Measurements from ENCODE around the gene ZNF750. TPM values are rescaled to one million over a fixed set of nuclear protein-coding genes. Genes with fewer than 3 reads are reported as not detected.

ZNF750 gene
- total and polyA plus RNA-seq, 8 donors, result 9.5 TPM; not detected in 7

DNA sequence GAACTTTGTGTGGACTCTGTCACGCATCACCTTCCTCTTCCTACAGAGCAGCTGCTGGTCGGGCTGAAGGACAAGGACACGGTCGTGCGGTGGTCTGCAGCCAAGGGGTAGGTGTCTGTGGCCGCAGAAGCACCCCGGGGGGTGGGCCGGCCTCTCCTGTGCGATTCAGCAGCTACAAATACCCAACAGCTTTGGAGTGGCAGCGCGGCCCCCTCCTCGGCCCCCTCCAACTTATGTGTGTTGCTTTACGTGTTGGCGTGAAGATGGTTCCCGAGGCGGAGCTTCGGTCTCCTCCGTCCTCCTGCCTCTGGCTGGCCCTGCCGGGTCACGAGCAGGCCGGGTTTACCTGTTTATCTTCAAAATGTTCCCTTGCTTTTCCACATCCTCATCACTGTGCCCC, 32.3 kb downstream of the ZNF750 start:
- intact Hi-C loops (cut with DNase I; ENCODE audit: low total_unique reads), result no loop called here
- no peak overlapping the region for H3K27ac ChIP-seq
- TF ChIP-seq, protein P1, sequence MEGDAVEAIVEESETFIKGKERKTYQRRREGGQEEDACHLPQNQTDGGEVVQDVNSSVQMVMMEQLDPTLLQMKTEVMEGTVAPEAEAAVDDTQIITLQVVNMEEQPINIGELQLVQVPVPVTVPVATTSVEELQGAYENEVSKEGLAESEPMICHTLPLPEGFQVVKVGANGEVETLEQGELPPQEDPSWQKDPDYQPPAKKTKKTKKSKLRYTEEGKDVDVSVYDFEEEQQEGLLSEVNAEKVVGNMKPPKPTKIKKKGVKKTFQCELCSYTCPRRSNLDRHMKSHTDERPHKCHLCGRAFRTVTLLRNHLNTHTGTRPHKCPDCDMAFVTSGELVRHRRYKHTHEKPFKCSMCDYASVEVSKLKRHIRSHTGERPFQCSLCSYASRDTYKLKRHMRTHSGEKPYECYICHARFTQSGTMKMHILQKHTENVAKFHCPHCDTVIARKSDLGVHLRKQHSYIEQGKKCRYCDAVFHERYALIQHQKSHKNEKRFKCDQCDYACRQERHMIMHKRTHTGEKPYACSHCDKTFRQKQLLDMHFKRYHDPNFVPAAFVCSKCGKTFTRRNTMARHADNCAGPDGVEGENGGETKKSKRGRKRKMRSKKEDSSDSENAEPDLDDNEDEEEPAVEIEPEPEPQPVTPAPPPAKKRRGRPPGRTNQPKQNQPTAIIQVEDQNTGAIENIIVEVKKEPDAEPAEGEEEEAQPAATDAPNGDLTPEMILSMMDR (IDR thresholded peaks at IDR 0.05), result no peak
- TF ChIP-seq POLR2AphosphoS5 (IDR thresholded peaks at IDR 0.05) (no peak), POLR2A (IDR thresholded peaks at IDR 0.05) (no peak), EP300 (IDR thresholded peaks at IDR 0.05) (no peak)
- 86 to 95% (median 91%) methylated on average over 19 to 21 of the region's 21 CpGs for WGBS, 5 donors
- H3K27me3 ChIP-seq, result no peaks in the 10 kb centered on the region
- no peaks in the 10 kb centered on the region for H3K9me3 ChIP-seq
- no peak overlapping the region for H3K4me3 ChIP-seq
- H3K36me3 ChIP-seq, result peaks cover 0 to 67% (median 63%) of the 10 kb centered on the region in 4 donors
- DNase-seq, result no peak
- peaks cover 3 to 17% (median 13%) of the 10 kb centered on the region in 4 donors for H3K4me1 ChIP-seq

DNA sequence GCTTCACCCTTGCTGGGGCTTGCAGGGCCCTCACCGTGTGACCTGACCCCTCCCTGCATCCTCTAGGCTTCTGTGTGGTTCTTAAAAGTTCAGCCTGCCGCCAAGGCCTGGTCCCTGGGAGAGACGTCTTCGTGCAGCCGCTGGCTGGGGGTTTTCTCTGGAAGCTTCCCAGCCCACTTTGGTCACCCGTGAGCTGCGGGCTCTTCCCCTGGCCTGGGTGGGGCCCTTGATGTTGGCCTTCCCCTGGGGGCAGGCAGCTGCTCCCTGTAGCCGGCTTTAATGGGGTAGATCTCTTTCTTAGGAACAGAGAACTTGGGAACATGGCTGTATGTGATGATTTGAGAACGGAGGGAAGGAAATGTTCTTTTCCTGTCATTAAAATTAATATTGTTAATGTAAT, 32.7 kb downstream of the ZNF750 start:
- no peak for TF ChIP-seq POLR2A (IDR thresholded peaks at IDR 0.05)
- TF ChIP-seq, protein P1 (IDR thresholded peaks at IDR 0.05), result no peak
- TF ChIP-seq POLR2AphosphoS5 (IDR thresholded peaks at IDR 0.05), result no peak
- TF ChIP-seq EP300 (IDR thresholded peaks at IDR 0.05), result no peak
- Histone ChIP-seq H3K27me3 (no peaks in the 10 kb centered on the region), H3K27ac (no peak overlapping the region), H3K36me3 (peaks cover 0 to 62% (median 59%) of the 10 kb centered on the region in 4 donors), H3K4me1 (peaks cover 3 to 17% (median 13%) of the 10 kb centered on the region in 4 donors), H3K9me3 (no peaks in the 10 kb centered on the region), H3K4me3 (no peak overlapping the region)
- intact Hi-C loops (cut with DNase I; ENCODE audit: low total_unique reads), result no loop called here
- 82 to 90% (median 88%) methylated on average over 8 to 9 of the region's 9 CpGs for WGBS, 5 donors
- DNase-seq, result no peak

DNA sequence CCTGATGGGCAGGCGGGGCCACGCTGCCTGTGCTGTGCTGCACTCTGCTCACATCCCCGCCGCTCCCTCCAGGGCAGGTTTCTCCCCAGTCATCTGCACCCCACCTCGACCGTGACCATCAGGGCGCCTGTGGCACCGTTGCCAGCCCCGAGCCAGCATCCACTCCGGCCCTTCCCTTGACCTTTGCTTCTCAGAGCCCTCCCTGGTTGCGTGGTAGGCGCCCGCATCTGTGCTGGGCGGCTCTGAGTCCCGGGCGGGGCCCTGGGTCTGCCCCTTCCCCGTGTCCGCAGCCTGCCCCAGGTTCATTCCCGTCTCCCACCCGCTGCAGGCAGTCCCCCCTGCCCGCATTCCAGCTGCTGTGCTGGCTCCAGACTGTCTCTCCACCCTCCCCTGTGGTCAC, 33.2 kb downstream of the ZNF750 start:
- TF ChIP-seq POLR2AphosphoS5 (IDR thresholded peaks at IDR 0.05) (no peak), EP300 (IDR thresholded peaks at IDR 0.05) (no peak), POLR2A (IDR thresholded peaks at IDR 0.05) (no peak)
- TF ChIP-seq, protein P1 (IDR thresholded peaks at IDR 0.05), result no peak
- peaks cover 3 to 17% (median 13%) of the 10 kb centered on the region in 4 donors for H3K4me1 ChIP-seq
- no peaks in the 10 kb centered on the region for H3K27me3 ChIP-seq
- no peaks in the 10 kb centered on the region for H3K9me3 ChIP-seq
- H3K27ac ChIP-seq, result peak overlapping the region in 1 of 5 donors; percentile 81
- H3K36me3 ChIP-seq, result peaks cover 0 to 60% (median 57%) of the 10 kb centered on the region in 4 donors
- intact Hi-C loops (cut with DNase I; ENCODE audit: low total_unique reads), result no loop called here
- 88 to 96% (median 92%) methylated on average over 21 of the region's 21 CpGs for WGBS, 5 donors
- DNase-seq, result no peak
- H3K4me3 ChIP-seq, result no peak overlapping the region

DNA sequence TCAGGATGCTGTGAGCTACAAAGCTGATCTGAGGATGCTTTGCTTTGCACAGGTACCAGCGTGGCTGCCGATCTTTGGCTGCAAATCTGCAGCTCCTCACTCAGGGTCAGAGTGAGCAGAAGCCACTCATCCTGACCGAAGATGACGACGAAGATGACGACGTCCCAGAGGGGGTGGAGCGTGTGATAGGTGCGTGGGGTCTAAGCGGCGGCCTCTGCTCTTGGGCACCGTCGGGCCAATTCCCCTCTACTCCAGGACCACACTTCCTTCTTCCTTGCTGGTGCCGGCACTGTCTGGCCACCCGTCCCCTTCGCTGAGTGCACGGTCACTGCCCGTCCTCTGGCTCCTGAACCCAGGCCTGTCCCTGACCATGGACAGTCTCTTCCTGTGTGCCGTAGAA, 34.0 kb downstream of the ZNF750 start:
- H3K27ac ChIP-seq, result peak overlapping the region in 1 of 5 donors; percentile 81
- no peak for DNase-seq
- no peak for TF ChIP-seq EP300 (IDR thresholded peaks at IDR 0.05)
- TF ChIP-seq, protein P1 (IDR thresholded peaks at IDR 0.05), result no peak
- 89 to 93% (median 90%) methylated on average over 16 to 19 of the region's 19 CpGs for WGBS, 5 donors
- H3K4me1 ChIP-seq, result peaks cover 3 to 17% (median 13%) of the 10 kb centered on the region in 4 donors
- no peaks in the 10 kb centered on the region for H3K27me3 ChIP-seq
- no peak overlapping the region for H3K4me3 ChIP-seq
- no peaks in the 10 kb centered on the region for H3K9me3 ChIP-seq
- peaks cover 3 to 60% (median 56%) of the 10 kb centered on the region in 4 donors for H3K36me3 ChIP-seq
- intact Hi-C loops (cut with DNase I; ENCODE audit: low total_unique reads), result no loop called here
